Lower leg skin (tissue), 3 donors: ENCODE measurements around the gene CHD3.

Experiments used
- CTCF ChIP-seq, 3 donors: fragments of 450-650 bp; IDR thresholded peaks; one replicate each; pipeline ENCODE4 v1.5.1; 2016; ENCODE audit warnings: antibody characterized with exemption in 3 of 3, mild to moderate bottlenecking in 3 of 3, moderate library complexity in 2 of 3
- POLR2A ChIP-seq, 2 donors: fragments of 450-650 bp; IDR thresholded peaks; one replicate each; pipeline ENCODE4 v1.6.1; 2016 to 2017; ENCODE audit warnings: antibody characterized with exemption in 2 of 2, mild to moderate bottlenecking in 1 of 2, moderate library complexity in 1 of 2

- no peak for TF ChIP-seq CTCF (IDR thresholded peaks at IDR 0.05)
- no peak for TF ChIP-seq POLR2A (IDR thresholded peaks at IDR 0.05)
Measured at GRCh38 chr17:7850701-7851437, 37.7 kb upstream of the CHD3 start.
